SK-N-SH (cell line): ENCODE data around the gene GJC3. TPM values are rescaled to one million over a fixed set of nuclear protein-coding genes. Genes with fewer than 3 reads are reported as not detected.

Experiments
- FOSL2 ChIP-seq: IDR thresholded peaks from 2 replicates; pipeline ENCODE4 v1.4.0; 2012; ENCODE audit warnings: low read depth, mild to moderate bottlenecking, moderate library complexity, borderline replicate concordance
- GATA2 ChIP-seq: sonication (generic); formaldehyde crosslinking; IDR thresholded peaks from 2 replicates; pipeline ENCODE4 v1.5.0; 2020; ENCODE audit warnings: mild to moderate bottlenecking, missing genetic modification reagents
- MXI1 ChIP-seq: IDR thresholded peaks from 2 replicates; pipeline ENCODE4 v1.6.1; 2012; ENCODE audit warnings: mild to moderate bottlenecking, low read depth, low read length, improper control_type of control experiment
- RAD21 ChIP-seq: IDR thresholded peaks from 2 replicates; pipeline ENCODE4 v1.6.1; 2012; ENCODE audit warnings: mild to moderate bottlenecking, low read length
- USF1 ChIP-seq: IDR thresholded peaks from 2 replicates; pipeline ENCODE4 v1.4.0; 2012; ENCODE audit warnings: low read depth, borderline replicate concordance
- YY1 ChIP-seq: IDR thresholded peaks from 2 replicates; pipeline ENCODE4 v1.4.0; 2012; ENCODE audit warnings: low read depth, mild to moderate bottlenecking
- polyA plus RNA-seq, 3 experiments: library from polyadenylated mRNA; depleted of rRNA; stranded (reverse); fragments of >200 nt; gene quantifications; 2 replicates each; pipeline ENCODE4 v1.2.3, GENCODE V29; 2012
- small RNA-seq, 7 experiments: library from RNA; depleted of rRNA; stranded (forward); fragments of <200 nt; gene quantifications; one replicate each; pipeline ENCODE3, GENCODE V24; 2012

GJC3 gene
- polyA plus RNA-seq, 1 of the 3 experiments (the other 2 are of a cell fraction): not detected

- TF ChIP-seq FOSL2 (no peak), YY1 (no peak), MXI1 (no peak), RAD21 (no peak), USF1 (no peak), GATA2 (no peak)
- TF ChIP-seq, all 33 proteins: peak for 0
Observed at GRCh38 chr7:99876491-99876890, 52.9 kb downstream of the GJC3 start (continued).

Small RNA genes within 50 kb of the gene (small RNA-seq; reads per million reads assigned to genes)
- 0 reads per million in 7 experiments for gene RF00019
- 0 reads per million in 7 experiments for gene RF00561

Other genes with a start within 250 kb of the GJC3 start
- 0.25 and 0.31 TPM in 2 replicates for gene CYP3A5, start 249.6 kb downstream of the GJC3 start, polyA plus RNA-seq (2012; rRNA removed)
- not detected in 2 replicates for gene CYP3A7, start 194.4 kb downstream of the GJC3 start, polyA plus RNA-seq (2012; rRNA removed)
- not detected in 2 replicates for gene CYP3A4, start 145.4 kb downstream of the GJC3 start, polyA plus RNA-seq (2012; rRNA removed)
- gene CYP3A43, start 101.6 kb downstream of the GJC3 start, polyA plus RNA-seq (2012; rRNA removed): not detected in 2 replicates
- not detected in 2 replicates for gene OR2AE1, start 52.6 kb downstream of the GJC3 start, polyA plus RNA-seq (2012; rRNA removed)
- 6.6 and 7.6 TPM in 2 replicates for gene TRIM4, start 10.1 kb downstream of the GJC3 start, polyA plus RNA-seq (2012; rRNA removed)
- 0.15 TPM in 1 of 2 replicates, not detected in the other for gene AZGP1, start 46.4 kb upstream of the GJC3 start, polyA plus RNA-seq (2012; rRNA removed)
- 21.1 and 30.7 TPM in 2 replicates for gene ZKSCAN1, start 86.0 kb upstream of the GJC3 start, polyA plus RNA-seq (2012; rRNA removed)
- gene ZSCAN21, start 120.2 kb upstream of the GJC3 start, polyA plus RNA-seq (2012; rRNA removed): 17.5 and 22.8 TPM in 2 replicates
- 30.5 and 45.2 TPM in 2 replicates for gene ZNF3, start 152.1 kb upstream of the GJC3 start, polyA plus RNA-seq (2012; rRNA removed)
- 413 and 435 TPM in 2 replicates for gene COPS6, start 159.3 kb upstream of the GJC3 start, polyA plus RNA-seq (2012; rRNA removed)
- 235 and 241 TPM in 2 replicates for gene MCM7, start 171.8 kb upstream of the GJC3 start, polyA plus RNA-seq (2012; rRNA removed)
- gene AP4M1, start 172.0 kb upstream of the GJC3 start, polyA plus RNA-seq (2012; rRNA removed): 35.0 and 39.2 TPM in 2 replicates
- gene TAF6, start 189.7 kb upstream of the GJC3 start, polyA plus RNA-seq (2012; rRNA removed): 31.7 and 70.5 TPM in 2 replicates
- 52.0 and 65.0 TPM in 2 replicates for gene CNPY4, start 190.0 kb upstream of the GJC3 start, polyA plus RNA-seq (2012; rRNA removed)
- gene MBLAC1, start 197.3 kb upstream of the GJC3 start, polyA plus RNA-seq (2012; rRNA removed): 2.5 and 4.4 TPM in 2 replicates
- gene LAMTOR4, start 219.3 kb upstream of the GJC3 start, polyA plus RNA-seq (2012; rRNA removed): 600 and 630 TPM in 2 replicates
- gene TRAPPC14, start 229.1 kb upstream of the GJC3 start, polyA plus RNA-seq (2012; rRNA removed): 13.9 and 16.4 TPM in 2 replicates
- gene GAL3ST4, start 239.0 kb upstream of the GJC3 start, polyA plus RNA-seq (2012; rRNA removed): 9.0 and 9.4 TPM in 2 replicates
- gene GPC2, start 247.8 kb upstream of the GJC3 start, polyA plus RNA-seq (2012; rRNA removed): 12.9 and 14.2 TPM in 2 replicates
- gene STAG3, start 248.3 kb upstream of the GJC3 start, polyA plus RNA-seq (2012; rRNA removed): 0.10 and 0.31 TPM in 2 replicates